Stomach (tissue), 9 donors: Measurements from ENCODE around the gene DNAH6. TPM values are rescaled to one million over a fixed set of nuclear protein-coding genes. Genes with fewer than 3 reads are reported as not detected.

Experiments
- DNase-seq, 2 donors: peaks; one replicate each; pipeline versions ENCODE4 v3.0.0 to v3.0.0-alpha.2; 2013 to 2019
- H3K27ac ChIP-seq, 5 donors: fragments of 200-600 bp in 4 of 5; sonication (generic) in 4 of 5; one replicate each; pipeline ENCODE4 v1.5.1; 2013 to 2019; ENCODE audit warnings: mild to moderate bottlenecking in 1 of 5, moderate library complexity in 1 of 5
- H3K27me3 ChIP-seq, 3 donors: fragments of 200-600 bp; sonication (generic); one replicate each; pipeline ENCODE4 v1.5.1; 2017 to 2019; ENCODE audit warnings: mixed run types in 1 of 3
- H3K36me3 ChIP-seq, 4 donors: fragments of 200-600 bp; sonication (generic); 1 replicate in 3 of 4; 2 replicates in 1 of 4; pipeline ENCODE4 v1.5.1; 2016 to 2019
- H3K4me1 ChIP-seq, 4 donors: fragments of 200-600 bp; sonication (generic); one replicate each; pipeline ENCODE4 v1.5.1; 2016 to 2019
- H3K4me3 ChIP-seq, 4 donors: fragments of 200-600 bp; sonication (generic) in 3 of 4; one replicate each; pipeline ENCODE4 v1.5.1; 2016 to 2019; ENCODE audit warnings: mild to moderate bottlenecking in 1 of 4
- H3K9me3 ChIP-seq, 4 donors: fragments of 200-600 bp; sonication (generic); one replicate each; pipeline ENCODE4 v1.5.1; 2016 to 2019
- CTCF ChIP-seq, 7 experiments: fragments of 450-650 bp in 4 of 7; fragments of 200-600 bp in 3 of 7; sonication (generic) in 3 of 7; IDR thresholded peaks; one replicate each; pipeline ENCODE4 v1.5.1; 2016 to 2019; ENCODE audit warnings: antibody characterized with exemption in 7 of 7, control low read depth in 2 of 7, mild to moderate bottlenecking in 1 of 7
- EP300 ChIP-seq: sonication (generic); formaldehyde crosslinking; IDR thresholded peaks from one replicate; pipeline ENCODE4 v1.6.1; 2017; ENCODE audit warnings: antibody characterized with exemption
- POLR2A ChIP-seq, 4 donors: fragments of 450-650 bp; IDR thresholded peaks; one replicate each; pipeline ENCODE4 v1.6.1; 2016; ENCODE audit warnings: antibody characterized with exemption in 4 of 4, control low read depth in 2 of 4, mild to moderate bottlenecking in 1 of 4, moderate library complexity in 1 of 4
- POLR2AphosphoS5 ChIP-seq, 3 donors: sonication (generic); formaldehyde crosslinking; IDR thresholded peaks; one replicate each; pipeline ENCODE4 v1.6.1; 2016; ENCODE audit warnings: antibody characterized with exemption in 3 of 3
- whole genome bisulfite sequencing, 5 donors: extraction: QIAGEN DNeasy Blood & Tissue Kit in 3 of 5; methylation state at CpG; one replicate each; pipeline versions ENCODE4 v1.1.5 to v1.1.7; 2013 to 2018; 5-methylcytosine and 5-hydroxymethylcytosine counted together
- intact Hi-C: fragments of 100-400 bp; cut with DNase I; formaldehyde crosslinking; loops from one replicate; pipeline ENCODE4 v1.15.1; 2023; ENCODE audit warnings: low total_unique reads
- polyA plus RNA-seq, 3 donors: library from polyadenylated mRNA; stranded (reverse); fragments of 200-250 nt; gene quantifications; one replicate each; pipeline ENCODE4 v1.2.3, GENCODE V29; 2013
- total RNA-seq, 5 donors: library from RNA; depleted of rRNA; stranded (reverse); fragments of >200 nt; gene quantifications; one replicate each; pipeline versions ENCODE4 v1.1.0 to v1.2.3, GENCODE V29; 2014 to 2016
- donor health status: healthy with polysubstance abuse.
- donor health status: Bipolar disorder and iron deficiency.
- donor health status: healthy.

DNAH6 gene
- total and polyA plus RNA-seq, 8 donors = 0.15 to 4.5 (median 0.44) TPM

GRCh38 chr2:84723831-84724230 is 207.5 kb downstream of the DNAH6 start:
- Histone ChIP-seq H3K4me3 (no peak overlapping the region), H3K27me3 (no peaks in the 10 kb centered on the region), H3K27ac (no peak overlapping the region), H3K4me1 (no peaks in the 10 kb centered on the region), H3K36me3 (no peaks in the 10 kb centered on the region), H3K9me3 (no peaks in the 10 kb centered on the region)
- intact Hi-C loops = no loop called here
- WGBS, 5 donors = 73 to 82% (median 78%) methylated on average over 2 of the region's 2 CpGs
- DNase-seq = no peak
- TF ChIP-seq POLR2A (IDR thresholded peaks at IDR 0.05) (no peak), POLR2AphosphoS5 (IDR thresholded peaks at IDR 0.05) (no peak), EP300 (no peak), CTCF (IDR thresholded peaks at IDR 0.05) (no peak)

GRCh38 chr2:84725717-84726116 is 209.4 kb downstream of the DNAH6 start:
- H3K36me3 ChIP-seq = no peaks in the 10 kb centered on the region
- 88 to 100% (median 100%) methylated on average over 1 of the region's 1 CpG for WGBS, 5 donors
- intact Hi-C loops = no loop called here
- no peak for TF ChIP-seq EP300
- no peak for TF ChIP-seq CTCF (IDR thresholded peaks at IDR 0.05)
- no peak for TF ChIP-seq POLR2A (IDR thresholded peaks at IDR 0.05)
- no peak for TF ChIP-seq POLR2AphosphoS5 (IDR thresholded peaks at IDR 0.05)
- H3K27me3 ChIP-seq = no peaks in the 10 kb centered on the region
- no peak overlapping the region for H3K4me3 ChIP-seq
- no peak overlapping the region for H3K27ac ChIP-seq
- DNase-seq = no peak
- no peaks in the 10 kb centered on the region for H3K9me3 ChIP-seq
- H3K4me1 ChIP-seq = no peaks in the 10 kb centered on the region

- Histone ChIP-seq H3K27ac (no peak overlapping the region), H3K36me3 (no peaks in the 10 kb centered on the region), H3K4me1 (no peaks in the 10 kb centered on the region), H3K4me3 (no peak overlapping the region), H3K9me3 (no peaks in the 10 kb centered on the region), H3K27me3 (no peaks in the 10 kb centered on the region)
- intact Hi-C loops = no loop called here
- DNase-seq = no peak
- TF ChIP-seq POLR2AphosphoS5 (IDR thresholded peaks at IDR 0.05) (no peak), POLR2A (IDR thresholded peaks at IDR 0.05) (no peak), CTCF (IDR thresholded peaks at IDR 0.05) (no peak)
- WGBS, 5 donors = 87 to 95% (median 88%) methylated on average over 1 of the region's 1 CpG
These were observed 211.0 kb downstream of the DNAH6 start for GRCh38 chr2:84727315-84727714.

- H3K4me3 ChIP-seq = no peak overlapping the region
These were observed 212.9 kb downstream of the DNAH6 start for GRCh38 chr2:84729224-84729623.

GRCh38 chr2:84731185-84731584 is 214.9 kb downstream of the DNAH6 start:
- no peak overlapping the region for H3K27ac ChIP-seq
- H3K4me3 ChIP-seq = no peak overlapping the region
- no peaks in the 10 kb centered on the region for H3K27me3 ChIP-seq
- H3K9me3 ChIP-seq = peaks cover 0 to 2% (median 0%) of the 10 kb centered on the region in 4 donors
- H3K4me1 ChIP-seq = no peaks in the 10 kb centered on the region
- TF ChIP-seq EP300 (no peak), CTCF (IDR thresholded peaks at IDR 0.05) (no peak), POLR2AphosphoS5 (IDR thresholded peaks at IDR 0.05) (no peak), POLR2A (IDR thresholded peaks at IDR 0.05) (no peak)
- H3K36me3 ChIP-seq = no peaks in the 10 kb centered on the region
- no peak for DNase-seq
- intact Hi-C loops = no loop called here
- WGBS, 5 donors = 82 to 93% (median 84%) methylated on average over 3 of the region's 3 CpGs

More at GRCh38 chr2:84729224-84729623, 212.9 kb downstream of the DNAH6 start:
- no peaks in the 10 kb centered on the region for H3K9me3 ChIP-seq
- no peaks in the 10 kb centered on the region for H3K4me1 ChIP-seq
- TF ChIP-seq POLR2AphosphoS5 (IDR thresholded peaks at IDR 0.05) = no peak
- no peak for TF ChIP-seq EP300
- H3K36me3 ChIP-seq = no peaks in the 10 kb centered on the region
- 35 to 59% (median 44%) methylated on average over 2 of the region's 2 CpGs for WGBS, 5 donors
- intact Hi-C loops = no loop called here
- H3K27ac ChIP-seq = no peak overlapping the region
- peak in 1 of 2 donors; percentile 13 for DNase-seq
- H3K27me3 ChIP-seq = no peaks in the 10 kb centered on the region
